Ureter (tissue), 1 donor: ENCODE data around the gene TRAFD1. TPM values are rescaled to one million over a fixed set of nuclear protein-coding genes. Genes with fewer than 3 reads are reported as not detected.

ENCODE experiments used
- DNase-seq: peaks from one replicate; pipeline ENCODE4 v3.0.0-alpha.2; 2020; ENCODE audit warnings: low spot score
- total RNA-seq: library from RNA; stranded (reverse); gene quantifications from one replicate; pipeline ENCODE4 v1.2.4, GENCODE V29; 2023
- donor health status: DM: yes; HTN: yes; CAD: no.

Gene TRAFD1
- total RNA-seq, 1 donor from 2014 or later: 37.0 TPM

- DNase-seq: no peak
These were observed 50.2 kb downstream of the TRAFD1 start for GRCh38 chr12:112175361-112176155.

- no peak for DNase-seq
These were observed 51.1 kb downstream of the TRAFD1 start for GRCh38 chr12:112176321-112177010.

GRCh38 chr12:112178796-112179195 is 53.4 kb downstream of the TRAFD1 start:
- no peak for DNase-seq

- no peak for DNase-seq
These were observed 54.0 kb downstream of the TRAFD1 start for GRCh38 chr12:112179341-112179740.

GRCh38 chr12:112179916-112180315 is 54.6 kb downstream of the TRAFD1 start:
- DNase-seq: no peak

GRCh38 chr12:112180422-112180821 is 55.1 kb downstream of the TRAFD1 start:
- DNase-seq: no peak

- no peak for DNase-seq
These were observed 57.1 kb downstream of the TRAFD1 start for GRCh38 chr12:112182499-112182898.

- no peak for DNase-seq
These were observed 58.0 kb downstream of the TRAFD1 start for GRCh38 chr12:112183141-112184021.

- no peak for DNase-seq
These were observed 58.9 kb downstream of the TRAFD1 start for GRCh38 chr12:112184056-112184887.

GRCh38 chr12:112185093-112185923 is 59.9 kb downstream of the TRAFD1 start:
- no peak for DNase-seq

- no peak for DNase-seq
These were observed 62.9 kb downstream of the TRAFD1 start for GRCh38 chr12:112188130-112188830.

- no peak for DNase-seq
These were observed 65.1 kb downstream of the TRAFD1 start for GRCh38 chr12:112190231-112191025.

GRCh38 chr12:112191201-112191600 is 65.8 kb downstream of the TRAFD1 start:
- no peak for DNase-seq

- no peak for DNase-seq
These were observed 66.5 kb downstream of the TRAFD1 start for GRCh38 chr12:112191840-112192321.

GRCh38 chr12:112192475-112192874 is 67.1 kb downstream of the TRAFD1 start:
- no peak for DNase-seq

GRCh38 chr12:112194601-112195247 is 69.4 kb downstream of the TRAFD1 start:
- DNase-seq: no peak

GRCh38 chr12:112196196-112196875 is 71.0 kb downstream of the TRAFD1 start:
- no peak for DNase-seq
